Prostate gland (tissue), 1 donor: Measurements from ENCODE around the gene FGFBP2.

ENCODE experiments used
- POLR2A ChIP-seq: fragments of 450-650 bp; IDR thresholded peaks from one replicate; pipeline ENCODE4 v1.6.1; 2016; ENCODE audit warnings: antibody characterized with exemption, mild to moderate bottlenecking
- POLR2AphosphoS5 ChIP-seq: sonication (generic); formaldehyde crosslinking; IDR thresholded peaks from one replicate; pipeline ENCODE4 v1.6.1; 2017; ENCODE audit warnings: antibody characterized with exemption

GRCh38 chr4:15964159-15964558 lies 1.2 kb upstream of the FGFBP2 start:
- no peak for TF ChIP-seq POLR2A
- TF ChIP-seq POLR2AphosphoS5 = no peak
